Measurements from ENCODE around the gene KDSR.

KDSR gene

DNA sequence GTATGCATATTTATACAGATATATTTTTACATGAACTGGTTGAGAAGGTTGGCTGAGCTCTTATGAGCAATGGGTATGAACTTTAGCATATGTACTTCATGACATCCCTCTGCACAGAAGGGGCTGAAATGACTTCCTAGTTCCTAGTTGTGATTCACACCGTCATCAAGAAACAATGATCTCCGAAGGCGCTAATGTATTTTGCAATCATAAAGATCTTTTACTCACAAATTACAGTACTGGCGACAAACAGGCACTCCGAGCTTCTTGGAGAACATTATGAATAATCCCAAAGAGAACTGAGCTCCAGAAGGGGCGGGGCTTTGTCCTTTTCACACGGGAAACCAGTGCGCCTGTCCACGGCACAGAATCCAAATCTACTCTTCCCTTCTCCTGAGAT is 65.6 kb downstream of the KDSR start:
- Histone ChIP-seq H3K4me3 (ENCODE audit: low read depth in 1 of 2, low read length in 2 of 2) (no peak overlapping the region), H3K4me1 (ENCODE audit: insufficient read depth, low read length) (peaks cover 13% of the 10 kb centered on the region), H3K27ac (ENCODE audit: low read depth, low read length) (no peak overlapping the region), H3K36me3 (ENCODE audit: insufficient read depth, low read length) (no peaks in the 10 kb centered on the region), H3K27me3 (ENCODE audit: control insufficient read depth in 1 of 2, insufficient read depth in 2 of 2, low read length in 2 of 2) (no peaks in the 10 kb centered on the region), H3K9ac (ENCODE audit: low read length) (no peak overlapping the region), H3K9me3 (ENCODE audit: low read length) (no peaks in the 10 kb centered on the region)

- Histone ChIP-seq H3K9ac (ENCODE audit: low read length) (no peak overlapping the region), H3K4me1 (ENCODE audit: insufficient read depth, low read length) (peaks cover 20% of the 10 kb centered on the region), H3K27me3 (ENCODE audit: control insufficient read depth in 1 of 2, insufficient read depth in 2 of 2, low read length in 2 of 2) (no peaks in the 10 kb centered on the region), H3K36me3 (ENCODE audit: insufficient read depth, low read length) (no peaks in the 10 kb centered on the region), H3K4me3 (ENCODE audit: low read depth in 1 of 2, low read length in 2 of 2) (no peak overlapping the region), H3K9me3 (ENCODE audit: low read length) (no peaks in the 10 kb centered on the region), H3K27ac (ENCODE audit: low read depth, low read length) (no peak overlapping the region)
Observed at GRCh38 chr18:63299837-63300745, 66.9 kb downstream of the KDSR start.

DNA sequence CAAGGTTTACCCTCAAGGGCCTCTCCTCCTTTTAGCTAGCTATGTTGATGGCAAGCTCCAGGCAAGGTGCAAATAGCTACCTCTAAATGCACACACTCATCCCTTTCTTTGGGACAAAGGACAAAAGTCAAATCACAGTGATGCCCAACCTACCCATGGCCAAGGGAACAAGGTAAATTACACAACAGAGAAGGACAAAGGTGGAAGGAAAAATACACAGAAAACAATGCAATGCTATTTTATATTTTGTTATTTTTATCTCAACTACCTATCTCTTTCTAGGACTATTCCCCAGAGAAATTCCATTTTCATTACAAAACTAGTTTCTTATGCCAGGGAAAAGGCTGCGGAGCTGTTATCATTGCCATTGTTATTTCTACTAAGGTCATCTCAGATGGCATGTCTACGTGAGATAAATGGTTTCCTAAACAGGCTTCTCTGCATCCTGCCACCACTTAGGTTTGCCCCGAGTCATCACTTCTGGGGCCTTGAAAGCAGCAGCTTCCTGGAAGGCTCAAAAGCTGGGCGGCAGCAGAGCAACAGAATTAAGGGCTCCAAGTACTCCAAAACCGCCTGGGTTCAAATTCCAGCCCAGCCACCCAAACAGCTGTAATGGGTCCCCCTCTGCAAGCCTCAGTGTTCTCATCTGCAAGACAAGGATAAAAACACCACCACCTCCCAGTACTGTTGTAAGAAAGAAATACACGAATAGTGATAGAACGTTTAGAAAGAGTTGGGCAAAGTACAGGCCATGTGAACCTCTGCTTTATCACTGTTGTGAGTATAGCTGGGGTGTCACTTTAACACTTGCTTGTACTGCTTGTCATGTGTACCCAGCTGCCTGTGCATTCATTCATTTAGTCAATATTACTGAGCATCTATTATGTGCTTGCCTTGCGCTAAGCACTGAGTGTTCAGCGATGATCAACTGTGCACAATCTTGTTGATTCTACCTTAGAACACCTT is 68.3 kb downstream of the KDSR start:
- no peaks in the 10 kb centered on the region for H3K9me3 ChIP-seq (ENCODE audit: low read length)
- no peaks in the 10 kb centered on the region for H3K36me3 ChIP-seq (ENCODE audit: insufficient read depth, low read length)
- peaks cover 25% of the 10 kb centered on the region for H3K4me1 ChIP-seq (ENCODE audit: insufficient read depth, low read length)
- H3K27me3 ChIP-seq (ENCODE audit: control insufficient read depth in 1 of 2, insufficient read depth in 2 of 2, low read length in 2 of 2): no peaks in the 10 kb centered on the region
- no peak overlapping the region for H3K4me3 ChIP-seq (ENCODE audit: low read depth in 1 of 2, low read length in 2 of 2)
- no peak overlapping the region for H3K27ac ChIP-seq (ENCODE audit: low read depth, low read length)
- H3K9ac ChIP-seq (ENCODE audit: low read length): no peak overlapping the region

DNA sequence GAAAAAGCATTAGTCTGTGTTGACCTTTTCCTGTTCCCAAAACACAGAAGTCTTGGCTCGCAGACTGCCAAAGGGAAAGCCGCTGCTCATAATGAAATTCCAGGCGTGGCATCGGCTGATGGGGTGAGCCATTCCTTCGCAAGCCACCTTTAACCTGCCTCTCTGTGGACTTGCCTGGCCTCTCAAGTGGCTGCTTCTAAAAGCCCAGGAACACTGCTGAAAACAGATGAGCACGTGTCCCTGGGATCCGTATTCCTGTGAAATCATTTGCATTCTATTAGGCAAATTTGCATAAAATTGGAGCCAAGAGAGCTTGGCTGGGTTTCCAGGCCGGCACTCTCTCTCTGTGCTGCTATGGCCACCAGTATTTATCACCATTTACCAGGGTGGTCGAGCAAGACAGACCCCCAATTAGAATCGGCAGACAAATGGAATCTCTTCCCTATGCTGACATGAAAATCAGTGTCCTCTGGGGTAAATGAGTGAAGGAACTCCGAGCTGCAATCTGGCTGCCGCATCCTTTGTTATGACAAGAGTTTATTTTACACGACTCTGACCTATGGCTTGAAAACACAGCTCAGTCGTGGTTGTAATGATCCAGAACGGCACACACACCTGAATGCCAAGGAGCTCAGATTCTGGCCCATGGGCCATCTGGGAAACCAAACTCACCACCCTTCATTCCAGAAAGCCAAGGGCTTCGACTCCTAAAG is 69.2 kb downstream of the KDSR start:
- Histone ChIP-seq H3K27ac (ENCODE audit: low read depth, low read length) (no peak overlapping the region), H3K9me3 (ENCODE audit: low read length) (no peaks in the 10 kb centered on the region), H3K4me1 (ENCODE audit: insufficient read depth, low read length) (peaks cover 33% of the 10 kb centered on the region), H3K4me3 (ENCODE audit: low read depth in 1 of 2, low read length in 2 of 2) (no peak overlapping the region), H3K27me3 (ENCODE audit: control insufficient read depth in 1 of 2, insufficient read depth in 2 of 2, low read length in 2 of 2) (no peaks in the 10 kb centered on the region), H3K36me3 (ENCODE audit: insufficient read depth, low read length) (no peaks in the 10 kb centered on the region), H3K9ac (ENCODE audit: low read length) (no peak overlapping the region)

GRCh38 chr18:63293935-63294334 is 73.1 kb downstream of the KDSR start:
- Histone ChIP-seq H3K27me3 (ENCODE audit: control insufficient read depth in 1 of 2, insufficient read depth in 2 of 2, low read length in 2 of 2) (no peaks in the 10 kb centered on the region), H3K36me3 (ENCODE audit: insufficient read depth, low read length) (no peaks in the 10 kb centered on the region), H3K4me3 (ENCODE audit: low read depth in 1 of 2, low read length in 2 of 2) (no peak overlapping the region), H3K4me1 (ENCODE audit: insufficient read depth, low read length) (peaks cover 33% of the 10 kb centered on the region), H3K9ac (ENCODE audit: low read length) (no peak overlapping the region), H3K27ac (ENCODE audit: low read depth, low read length) (no peak overlapping the region), H3K9me3 (ENCODE audit: low read length) (no peaks in the 10 kb centered on the region)

DNA sequence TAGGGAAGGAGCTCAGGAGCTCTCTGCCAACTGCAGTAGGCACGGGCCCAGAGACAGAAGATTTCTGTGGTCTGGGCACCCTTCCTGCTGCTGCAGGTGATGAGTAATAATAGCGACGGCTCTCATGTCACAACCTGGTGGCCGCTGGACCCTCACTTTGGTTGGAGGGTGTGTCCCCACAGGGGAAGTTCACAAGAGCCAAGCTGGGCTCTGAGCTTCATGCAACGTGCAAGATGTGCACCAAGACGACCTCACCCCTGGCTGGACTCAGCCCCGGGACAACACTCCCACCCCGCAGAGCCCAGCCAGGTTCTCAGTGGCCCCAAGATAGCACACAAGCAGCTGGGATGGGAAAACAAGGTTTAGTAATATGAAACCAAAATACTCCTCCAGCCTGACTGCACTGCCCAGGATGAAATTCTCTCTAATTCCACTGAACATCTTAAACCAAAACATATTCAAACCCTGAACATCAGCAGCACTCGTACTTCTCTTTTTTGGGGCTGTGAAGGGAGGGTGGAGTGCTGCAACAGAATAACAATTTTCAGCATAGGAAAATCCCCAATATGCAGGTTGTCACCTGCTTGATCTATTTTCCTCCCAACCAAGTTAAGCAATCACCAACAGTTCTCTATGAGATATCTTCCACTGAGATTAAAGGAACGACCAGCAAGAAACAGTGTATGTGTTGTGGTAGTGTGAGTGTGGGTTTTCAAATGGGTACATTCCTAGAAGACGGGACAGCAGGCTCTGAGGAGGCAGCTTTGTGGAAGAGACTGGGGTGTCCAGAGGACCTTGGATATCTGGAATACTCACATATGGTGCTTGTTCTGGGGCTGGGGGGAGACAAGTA is 73.9 kb downstream of the KDSR start:
- H3K27ac ChIP-seq (ENCODE audit: low read depth, low read length): no peak overlapping the region

GRCh38 chr18:63291278-63291677 is 75.7 kb downstream of the KDSR start:
- peaks cover 36% of the 10 kb centered on the region for H3K4me1 ChIP-seq (ENCODE audit: insufficient read depth, low read length)
- no peaks in the 10 kb centered on the region for H3K9me3 ChIP-seq (ENCODE audit: low read length)
- H3K9ac ChIP-seq (ENCODE audit: low read length): no peak overlapping the region
- no peaks in the 10 kb centered on the region for H3K36me3 ChIP-seq (ENCODE audit: insufficient read depth, low read length)
- H3K27me3 ChIP-seq (ENCODE audit: control insufficient read depth in 1 of 2, insufficient read depth in 2 of 2, low read length in 2 of 2): no peaks in the 10 kb centered on the region
- no peak overlapping the region for H3K4me3 ChIP-seq (ENCODE audit: low read depth in 1 of 2, low read length in 2 of 2)
- no peak overlapping the region for H3K27ac ChIP-seq (ENCODE audit: low read depth, low read length)

More for the DNA sequence above, 73.9 kb downstream of the KDSR start:
- Histone ChIP-seq H3K4me3 (ENCODE audit: low read depth in 1 of 2, low read length in 2 of 2) (no peak overlapping the region), H3K9ac (ENCODE audit: low read length) (no peak overlapping the region), H3K9me3 (ENCODE audit: low read length) (no peaks in the 10 kb centered on the region), H3K27me3 (ENCODE audit: control insufficient read depth in 1 of 2, insufficient read depth in 2 of 2, low read length in 2 of 2) (no peaks in the 10 kb centered on the region), H3K36me3 (ENCODE audit: insufficient read depth, low read length) (no peaks in the 10 kb centered on the region), H3K4me1 (ENCODE audit: insufficient read depth, low read length) (peaks cover 28% of the 10 kb centered on the region)

- H3K9me3 ChIP-seq (ENCODE audit: low read length): no peaks in the 10 kb centered on the region
- no peak overlapping the region for H3K4me3 ChIP-seq (ENCODE audit: low read depth in 1 of 2, low read length in 2 of 2)
- no peak overlapping the region for H3K9ac ChIP-seq (ENCODE audit: low read length)
- H3K27me3 ChIP-seq (ENCODE audit: control insufficient read depth in 1 of 2, insufficient read depth in 2 of 2, low read length in 2 of 2): no peaks in the 10 kb centered on the region
- no peak overlapping the region for H3K27ac ChIP-seq (ENCODE audit: low read depth, low read length)
- peaks cover 32% of the 10 kb centered on the region for H3K4me1 ChIP-seq (ENCODE audit: insufficient read depth, low read length)
- no peaks in the 10 kb centered on the region for H3K36me3 ChIP-seq (ENCODE audit: insufficient read depth, low read length)
Observed at GRCh38 chr18:63290821-63291200, 76.2 kb downstream of the KDSR start.

DNA sequence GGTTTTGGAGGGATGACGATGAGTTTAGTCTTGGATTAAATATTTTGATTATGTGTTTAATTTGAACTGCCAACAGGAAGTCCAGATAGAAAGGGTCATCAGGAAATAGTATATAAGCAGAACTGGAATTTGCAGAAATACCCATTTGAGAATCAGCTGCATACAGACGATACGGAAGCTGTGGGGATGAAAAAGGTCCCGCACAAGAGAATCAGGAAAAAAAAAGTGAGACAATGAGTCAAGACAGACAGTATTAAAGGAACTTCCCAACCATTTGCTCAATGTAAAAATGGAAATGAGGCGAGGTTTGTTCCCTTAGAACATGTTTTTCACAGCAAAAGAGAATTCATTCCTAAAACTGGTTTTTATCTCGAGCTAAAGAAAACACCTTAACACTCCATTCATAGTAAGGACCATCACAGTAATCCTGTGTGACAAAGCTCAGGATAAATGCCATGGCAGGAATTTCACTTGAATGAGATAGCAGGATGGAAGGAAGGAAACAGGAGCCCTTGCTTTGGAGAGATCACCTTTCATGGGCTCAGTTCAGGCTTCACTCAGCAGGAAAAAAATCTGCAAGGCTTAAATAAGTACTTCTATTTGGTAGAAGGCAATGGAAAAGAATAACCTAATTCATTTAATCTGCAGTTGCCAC is 76.7 kb downstream of the KDSR start:
- Histone ChIP-seq H3K4me1 (ENCODE audit: insufficient read depth, low read length) (peaks cover 35% of the 10 kb centered on the region), H3K4me3 (ENCODE audit: low read depth in 1 of 2, low read length in 2 of 2) (no peak overlapping the region), H3K36me3 (ENCODE audit: insufficient read depth, low read length) (no peaks in the 10 kb centered on the region), H3K27ac (ENCODE audit: low read depth, low read length) (no peak overlapping the region), H3K9me3 (ENCODE audit: low read length) (no peaks in the 10 kb centered on the region), H3K27me3 (ENCODE audit: control insufficient read depth in 1 of 2, insufficient read depth in 2 of 2, low read length in 2 of 2) (no peaks in the 10 kb centered on the region), H3K9ac (ENCODE audit: low read length) (no peak overlapping the region)

GRCh38 chr18:63288311-63288710 is 78.7 kb downstream of the KDSR start:
- no peaks in the 10 kb centered on the region for H3K9me3 ChIP-seq (ENCODE audit: low read length)
- H3K9ac ChIP-seq (ENCODE audit: low read length): no peak overlapping the region
- H3K4me1 ChIP-seq (ENCODE audit: insufficient read depth, low read length): peaks cover 46% of the 10 kb centered on the region
- no peak overlapping the region for H3K27ac ChIP-seq (ENCODE audit: low read depth, low read length)
- H3K36me3 ChIP-seq (ENCODE audit: insufficient read depth, low read length): no peaks in the 10 kb centered on the region
- H3K4me3 ChIP-seq (ENCODE audit: low read depth in 1 of 2, low read length in 2 of 2): no peak overlapping the region
- H3K27me3 ChIP-seq (ENCODE audit: control insufficient read depth in 1 of 2, insufficient read depth in 2 of 2, low read length in 2 of 2): no peaks in the 10 kb centered on the region
